ENCODE results near the gene SDCCAG8. TPM values are rescaled to one million over a fixed set of nuclear protein-coding genes. Genes with fewer than 3 reads are reported as not detected.

SDCCAG8 gene
- total RNA-seq, 2 donors from 2014 or later: 18.4 to 18.8 TPM

- Histone ChIP-seq H3K9me3 (no peaks in the 10 kb centered on the region), H3K36me3 (no peaks in the 10 kb centered on the region), H3K4me1 (no peaks in the 10 kb centered on the region), H3K27ac (no peak overlapping the region), H3K27me3 (no peaks in the 10 kb centered on the region), H3K9ac (ENCODE audit: low read depth in 2 of 2, low read length in 2 of 2) (no peak overlapping the region), H3K4me3 (no peak overlapping the region)
- intact Hi-C loops (cut with DNase I): no loop called here
- no peak for DNase-seq
- TF ChIP-seq, protein P1, sequence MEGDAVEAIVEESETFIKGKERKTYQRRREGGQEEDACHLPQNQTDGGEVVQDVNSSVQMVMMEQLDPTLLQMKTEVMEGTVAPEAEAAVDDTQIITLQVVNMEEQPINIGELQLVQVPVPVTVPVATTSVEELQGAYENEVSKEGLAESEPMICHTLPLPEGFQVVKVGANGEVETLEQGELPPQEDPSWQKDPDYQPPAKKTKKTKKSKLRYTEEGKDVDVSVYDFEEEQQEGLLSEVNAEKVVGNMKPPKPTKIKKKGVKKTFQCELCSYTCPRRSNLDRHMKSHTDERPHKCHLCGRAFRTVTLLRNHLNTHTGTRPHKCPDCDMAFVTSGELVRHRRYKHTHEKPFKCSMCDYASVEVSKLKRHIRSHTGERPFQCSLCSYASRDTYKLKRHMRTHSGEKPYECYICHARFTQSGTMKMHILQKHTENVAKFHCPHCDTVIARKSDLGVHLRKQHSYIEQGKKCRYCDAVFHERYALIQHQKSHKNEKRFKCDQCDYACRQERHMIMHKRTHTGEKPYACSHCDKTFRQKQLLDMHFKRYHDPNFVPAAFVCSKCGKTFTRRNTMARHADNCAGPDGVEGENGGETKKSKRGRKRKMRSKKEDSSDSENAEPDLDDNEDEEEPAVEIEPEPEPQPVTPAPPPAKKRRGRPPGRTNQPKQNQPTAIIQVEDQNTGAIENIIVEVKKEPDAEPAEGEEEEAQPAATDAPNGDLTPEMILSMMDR (IDR thresholded peaks at IDR 0.05): no peak
Observed at GRCh38 chr1:243281672-243282071, 25.8 kb downstream of the SDCCAG8 start.

- no peaks in the 10 kb centered on the region for H3K27me3 ChIP-seq
- TF ChIP-seq, protein P1 (IDR thresholded peaks at IDR 0.05): no peak
- no peaks in the 10 kb centered on the region for H3K9me3 ChIP-seq
- H3K4me3 ChIP-seq: no peak overlapping the region
- DNase-seq: no peak
- no peak overlapping the region for H3K9ac ChIP-seq (ENCODE audit: low read depth in 2 of 2, low read length in 2 of 2)
- H3K36me3 ChIP-seq: no peaks in the 10 kb centered on the region
- H3K4me1 ChIP-seq: no peaks in the 10 kb centered on the region
- intact Hi-C loops (cut with DNase I): no loop called here
- H3K27ac ChIP-seq: no peak overlapping the region
Observed at GRCh38 chr1:243286409-243287122, 30.7 kb downstream of the SDCCAG8 start.

- TF ChIP-seq, protein P1 (IDR thresholded peaks at IDR 0.05): no peak
- no peaks in the 10 kb centered on the region for H3K4me1 ChIP-seq
- H3K27me3 ChIP-seq: no peaks in the 10 kb centered on the region
- intact Hi-C loops (cut with DNase I): no loop called here
- H3K27ac ChIP-seq: peak overlapping the region; percentile 13
- no peaks in the 10 kb centered on the region for H3K36me3 ChIP-seq
- H3K4me3 ChIP-seq: no peak overlapping the region
- H3K9me3 ChIP-seq: no peaks in the 10 kb centered on the region
- DNase-seq: no peak
- H3K9ac ChIP-seq (ENCODE audit: low read depth in 2 of 2, low read length in 2 of 2): no peak overlapping the region
Observed at GRCh38 chr1:243287123-243287460, 31.3 kb downstream of the SDCCAG8 start.

GRCh38 chr1:243287652-243288051 lies 31.8 kb downstream of the SDCCAG8 start:
- Histone ChIP-seq H3K9ac (ENCODE audit: low read depth in 2 of 2, low read length in 2 of 2) (no peak overlapping the region), H3K4me3 (no peak overlapping the region), H3K9me3 (no peaks in the 10 kb centered on the region), H3K36me3 (no peaks in the 10 kb centered on the region), H3K4me1 (no peaks in the 10 kb centered on the region), H3K27me3 (no peaks in the 10 kb centered on the region), H3K27ac (peak overlapping the region; percentile 20)
- TF ChIP-seq, protein P1 (IDR thresholded peaks at IDR 0.05): no peak
- no peak for DNase-seq
- intact Hi-C loops (cut with DNase I): no loop called here

DNA sequence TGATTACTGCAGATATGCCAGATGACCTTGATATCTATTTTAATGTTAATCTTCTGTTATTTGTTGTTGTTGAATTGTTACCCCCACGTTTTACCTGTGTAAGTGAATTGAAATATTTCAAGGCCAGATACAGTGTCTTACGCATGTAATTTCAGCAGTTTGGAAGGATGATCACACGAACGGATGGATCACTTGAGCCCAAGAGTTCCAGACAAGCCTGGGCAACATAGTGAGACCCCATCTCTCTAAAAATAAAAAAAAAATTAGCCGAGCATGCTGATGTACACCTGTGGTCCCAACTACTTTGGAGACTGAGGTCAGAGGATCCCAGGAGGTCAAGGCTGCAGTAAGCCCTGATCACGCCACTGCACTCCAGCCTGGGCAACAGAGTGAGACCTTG lies 32.2 kb downstream of the SDCCAG8 start:
- H3K27ac ChIP-seq: peak overlapping the region; percentile 20
- H3K4me1 ChIP-seq: no peaks in the 10 kb centered on the region
- no peaks in the 10 kb centered on the region for H3K36me3 ChIP-seq
- no peaks in the 10 kb centered on the region for H3K27me3 ChIP-seq
- DNase-seq: no peak
- H3K4me3 ChIP-seq: no peak overlapping the region
- intact Hi-C loops (cut with DNase I): no loop called here
- H3K9ac ChIP-seq (ENCODE audit: low read depth in 2 of 2, low read length in 2 of 2): no peak overlapping the region
- TF ChIP-seq, protein P1 (IDR thresholded peaks at IDR 0.05): no peak
- H3K9me3 ChIP-seq: no peaks in the 10 kb centered on the region
